Measurements from ENCODE around the gene MED31.

MED31 gene

GRCh38 chr17:6654841-6655731 is 3.7 kb upstream of the MED31 start:
- no peak for DNase-seq

GRCh38 chr17:6651919-6652452 is 581 bp upstream of the MED31 start:
- no peak for DNase-seq

- no peak for DNase-seq
Observed at GRCh38 chr17:6648181-6648580, 3.2 kb downstream of the MED31 start.

GRCh38 chr17:6643451-6644125 is 7.8 kb downstream of the MED31 start:
- no peak for DNase-seq

GRCh38 chr17:6642592-6642991 is 8.8 kb downstream of the MED31 start:
- no peak for DNase-seq

- DNase-seq = no peak
Observed at GRCh38 chr17:6641247-6641863, 10.1 kb downstream of the MED31 start.

GRCh38 chr17:6640536-6641246 is 10.7 kb downstream of the MED31 start, which contains the start of the genes KIAA0753 and TXNDC17:
Gene KIAA0753, minus strand, starts transcription at chr17:6640711. Its CDS starts 5,608 bp downstream, at chr17:6635103.
Gene TXNDC17, plus strand, starts transcription at chr17:6641060. Its CDS starts 23 bp downstream, at chr17:6641083.
- DNase-seq = peak; percentile 63

GRCh38 chr17:6639586-6640535 is 11.5 kb downstream of the MED31 start:
- DNase-seq = no peak

- no peak for DNase-seq
Observed at GRCh38 chr17:6639014-6639585, 12.3 kb downstream of the MED31 start.

- no peak for DNase-seq
Observed at GRCh38 chr17:6638046-6638908, 13.1 kb downstream of the MED31 start.

GRCh38 chr17:6637458-6637840 is 14.0 kb downstream of the MED31 start:
- no peak for DNase-seq

GRCh38 chr17:6636616-6637457 is 14.6 kb downstream of the MED31 start:
- DNase-seq = no peak

GRCh38 chr17:6636105-6636504 is 15.3 kb downstream of the MED31 start:
- DNase-seq = no peak

- DNase-seq = no peak
Observed at GRCh38 chr17:6633263-6633662, 18.1 kb downstream of the MED31 start.

- no peak for DNase-seq
Observed at GRCh38 chr17:6632530-6632929, 18.9 kb downstream of the MED31 start.

- DNase-seq = no peak
Observed at GRCh38 chr17:6630390-6630789, 21.0 kb downstream of the MED31 start.

GRCh38 chr17:6627019-6627418 is 24.4 kb downstream of the MED31 start:
- DNase-seq = no peak

- DNase-seq = no peak
Observed at GRCh38 chr17:6626616-6627015, 24.8 kb downstream of the MED31 start.

GRCh38 chr17:6623941-6624340 is 27.5 kb downstream of the MED31 start:
- no peak for DNase-seq
